HG03565 (cell line): ENCODE data around the gene PRKAR1B.

Source experiments
- ATAC-seq: cut with Tn5 transposase; IDR thresholded peaks from one replicate; pipeline ENCODE4 v1.9.1; 2021; ENCODE audit warnings: mild to moderate bottlenecking, moderate library complexity; ENCODE audit not compliant: unreplicated experiment

Gene PRKAR1B

DNA sequence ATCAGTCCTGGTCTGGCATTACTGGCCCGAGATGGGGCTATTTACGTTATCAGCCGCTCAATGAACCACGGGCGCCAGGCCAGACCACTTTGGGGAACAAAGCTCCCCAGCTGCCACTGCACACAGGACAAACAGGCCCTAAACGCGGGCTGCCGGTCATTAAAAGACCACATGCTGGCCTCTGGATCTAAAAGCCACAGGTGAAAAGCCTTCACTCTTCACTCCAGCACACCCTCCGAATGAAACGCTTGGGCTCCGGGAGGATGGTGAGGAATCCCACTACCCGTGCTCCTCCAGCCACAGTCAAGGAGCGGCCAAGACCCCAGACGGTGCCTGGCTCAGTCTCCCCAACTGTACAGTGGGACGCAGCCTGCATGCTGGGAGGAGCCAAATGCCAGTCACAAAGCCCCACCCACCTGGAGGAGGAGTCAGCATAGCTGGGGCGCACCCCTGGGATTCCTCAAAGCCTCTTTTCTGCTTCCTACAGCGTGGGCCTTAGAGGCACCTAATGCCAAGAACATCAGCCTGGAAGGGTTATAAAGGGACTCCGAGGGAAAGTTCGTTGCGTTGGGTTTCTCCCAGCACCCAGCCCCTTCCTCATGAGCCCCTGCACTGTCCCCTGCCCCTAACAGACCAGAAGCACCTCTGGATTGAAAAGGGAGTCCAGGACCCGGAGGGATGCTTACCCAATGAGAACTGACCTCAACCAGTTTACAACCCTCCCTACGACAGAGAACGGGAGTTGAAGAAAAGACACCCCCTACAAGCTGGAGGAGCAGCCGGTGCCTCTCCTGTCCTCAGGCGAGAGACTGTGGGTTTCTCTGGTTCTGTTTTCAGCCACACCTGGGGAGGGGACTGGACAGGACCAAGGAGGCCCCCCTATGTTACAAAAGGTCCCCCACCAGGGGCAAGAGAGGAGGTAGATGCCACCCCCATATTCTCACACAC lies 212.2 kb downstream of the PRKAR1B start:
- no peak for ATAC-seq

GRCh38 chr7:514242-514641 lies 212.8 kb downstream of the PRKAR1B start:
- ATAC-seq = no peak

DNA sequence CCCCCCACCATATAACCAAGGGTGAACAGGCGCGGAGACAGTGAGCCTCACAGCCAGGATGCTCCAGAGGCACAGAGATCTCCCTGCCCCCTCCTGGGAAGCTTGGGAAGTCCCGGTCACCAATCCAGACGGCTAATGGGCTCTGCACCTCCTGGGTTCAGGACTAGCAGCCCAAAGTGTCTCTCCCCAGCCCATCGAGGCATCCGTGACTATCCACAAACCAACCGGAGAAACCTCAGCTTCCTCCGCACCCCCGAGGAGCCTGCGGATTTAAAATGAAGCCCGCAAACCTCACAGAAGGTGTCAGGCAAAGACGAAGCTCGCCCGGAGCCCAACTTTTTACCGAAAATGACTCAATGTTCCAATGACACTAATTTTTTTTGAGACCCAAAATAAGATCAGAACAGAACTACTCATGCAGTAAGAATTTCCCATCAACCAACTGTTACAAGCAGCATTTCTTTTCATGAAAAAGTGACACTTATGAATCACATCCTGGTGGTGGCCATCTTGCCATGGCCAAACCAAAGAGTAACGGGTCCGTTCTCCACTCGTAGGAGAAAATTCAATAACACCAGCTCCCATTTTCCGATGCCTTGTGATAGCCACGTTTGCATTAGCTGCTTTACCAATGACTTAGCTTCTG lies 213.4 kb downstream of the PRKAR1B start:
- no peak for ATAC-seq

GRCh38 chr7:512541-513311 lies 214.4 kb downstream of the PRKAR1B start:
- ATAC-seq = no peak

- ATAC-seq = no peak
Observed at GRCh38 chr7:512146-512510, 215.0 kb downstream of the PRKAR1B start.

DNA sequence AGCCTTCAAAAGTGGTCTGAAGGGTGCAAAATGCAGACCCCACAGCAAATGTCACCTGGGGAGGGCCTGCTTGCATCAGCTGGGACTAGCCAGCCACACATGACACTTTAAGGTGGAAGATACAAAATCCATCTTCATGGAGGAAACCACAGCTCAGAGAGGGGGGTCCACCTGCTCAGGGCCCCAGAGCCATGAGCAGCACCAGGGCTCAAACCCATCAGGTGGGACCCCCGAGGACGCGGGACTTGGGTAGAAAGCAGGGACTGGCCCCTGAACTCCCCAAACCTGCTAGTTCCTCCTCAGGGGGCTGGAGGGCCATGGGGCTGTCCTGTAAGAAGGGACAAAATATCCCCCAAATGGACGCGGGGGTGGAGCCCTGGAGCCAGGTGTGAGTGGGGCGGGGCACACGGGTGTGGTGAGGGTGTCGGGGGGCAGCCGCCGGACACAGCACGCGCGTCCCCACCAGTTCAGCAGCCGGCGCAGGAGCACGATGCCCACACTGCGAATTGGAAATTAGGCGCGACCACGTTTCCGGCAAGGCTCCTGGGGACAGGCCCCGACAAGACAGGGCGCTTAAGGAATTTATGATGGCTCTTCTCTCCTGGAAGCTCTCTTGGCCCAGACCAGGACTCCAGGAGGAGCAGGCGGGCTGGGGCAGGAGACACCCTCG lies 215.5 kb downstream of the PRKAR1B start:
- no peak for ATAC-seq

GRCh38 chr7:510782-511281 lies 216.2 kb downstream of the PRKAR1B start:
- no peak for ATAC-seq

GRCh38 chr7:510131-510481 lies 217.0 kb downstream of the PRKAR1B start:
- ATAC-seq = no peak

DNA sequence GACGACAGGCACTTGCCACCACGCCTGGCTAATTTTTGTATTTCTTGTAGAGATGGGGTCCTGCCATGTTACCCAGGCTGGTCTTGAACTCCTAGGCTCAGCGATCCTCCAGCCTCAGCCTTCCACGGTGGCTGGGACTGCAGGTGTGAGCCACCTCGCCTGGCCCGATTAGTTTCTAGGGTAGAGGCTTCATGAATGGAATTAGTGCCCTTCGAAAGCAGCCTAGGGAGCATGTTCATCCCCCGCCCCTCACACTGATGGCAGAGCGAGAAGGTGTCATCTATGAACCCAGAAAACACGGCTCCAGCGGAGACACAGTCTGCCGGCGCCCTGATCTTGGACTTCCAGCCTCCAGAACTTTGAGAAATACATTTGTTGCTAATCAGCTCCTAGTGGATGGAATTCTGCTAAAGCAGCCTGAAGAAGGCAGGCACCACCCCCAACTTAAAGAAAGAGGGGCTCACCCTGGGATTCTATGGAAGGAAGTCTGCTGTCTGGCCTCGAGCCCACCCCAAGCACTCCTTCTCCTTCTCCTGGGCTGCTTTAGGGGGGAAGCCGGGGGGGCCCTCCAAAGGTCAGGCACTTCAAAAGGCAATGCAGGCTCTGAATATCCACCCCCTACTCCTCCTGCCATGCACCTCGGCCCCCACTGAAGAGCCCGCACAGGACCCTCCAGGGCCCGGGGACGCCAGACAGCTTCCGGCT lies 217.5 kb downstream of the PRKAR1B start:
- ATAC-seq = no peak

GRCh38 chr7:508461-509170 lies 218.5 kb downstream of the PRKAR1B start:
- ATAC-seq = no peak

DNA sequence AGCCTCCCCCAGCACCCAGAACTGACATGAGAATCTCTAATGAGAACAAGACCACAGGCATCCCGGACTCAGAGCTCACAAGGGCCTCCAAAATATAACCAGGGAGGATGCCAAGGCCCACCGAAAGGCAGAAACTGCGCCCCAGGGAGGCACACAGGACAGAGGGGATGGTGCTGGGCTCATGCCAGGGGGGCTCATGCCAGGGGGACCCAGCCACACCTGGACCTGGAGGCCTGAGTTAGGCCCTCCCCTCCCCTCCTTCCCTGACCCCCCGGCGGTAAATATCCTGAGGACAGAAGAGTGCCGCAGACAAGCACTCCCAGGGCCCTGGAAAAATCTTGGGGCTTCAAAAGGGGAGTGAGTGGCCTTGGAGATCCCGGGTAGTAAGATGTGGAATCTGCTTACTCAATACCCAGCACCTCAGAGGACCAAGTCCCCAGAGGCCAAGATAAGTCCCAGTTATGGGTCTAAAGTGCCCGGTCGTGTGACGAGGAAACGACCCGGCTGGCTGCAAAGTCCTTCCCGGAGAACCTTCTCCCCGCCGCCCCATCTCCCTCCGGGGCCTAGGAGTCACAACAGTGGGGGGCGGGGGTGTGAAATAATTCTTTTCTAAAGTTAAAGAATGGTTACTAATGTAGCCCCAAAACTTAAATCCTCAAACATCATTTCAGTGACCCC lies 219.3 kb downstream of the PRKAR1B start:
- no peak for ATAC-seq

- no peak for ATAC-seq
Observed at GRCh38 chr7:506921-507622, 220.0 kb downstream of the PRKAR1B start.

GRCh38 chr7:506391-506831 lies 220.7 kb downstream of the PRKAR1B start:
- ATAC-seq = no peak

- ATAC-seq = no peak
Observed at GRCh38 chr7:505171-505570, 221.9 kb downstream of the PRKAR1B start.

GRCh38 chr7:504221-505111 lies 222.6 kb downstream of the PRKAR1B start:
- no peak for ATAC-seq

DNA sequence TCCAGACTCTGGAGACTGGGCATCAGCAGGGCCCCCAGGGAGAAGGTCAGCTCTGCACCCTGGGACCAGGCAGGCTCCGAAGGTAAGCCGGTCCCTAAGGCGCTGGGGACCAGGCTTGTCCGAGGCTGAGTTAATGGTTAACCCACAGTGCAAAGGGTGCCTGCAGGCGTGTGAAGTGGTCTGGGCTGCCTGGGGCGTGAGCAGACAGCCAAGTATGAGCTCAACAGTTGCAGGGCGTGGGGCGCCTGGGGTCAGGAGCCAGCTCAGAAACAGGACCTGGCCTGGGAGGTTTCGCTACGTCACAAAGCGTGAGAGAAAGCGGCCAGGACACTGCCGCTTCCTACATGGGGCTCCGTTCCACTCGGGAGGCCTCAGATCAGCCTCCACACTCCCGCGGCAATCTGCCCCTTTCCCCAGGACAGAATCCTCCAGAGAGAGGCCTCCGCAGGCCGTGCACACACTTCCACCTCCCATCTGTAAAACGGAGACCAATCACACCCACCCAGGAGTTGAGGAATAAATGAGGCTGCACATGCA lies 223.4 kb downstream of the PRKAR1B start:
- no peak for ATAC-seq

DNA sequence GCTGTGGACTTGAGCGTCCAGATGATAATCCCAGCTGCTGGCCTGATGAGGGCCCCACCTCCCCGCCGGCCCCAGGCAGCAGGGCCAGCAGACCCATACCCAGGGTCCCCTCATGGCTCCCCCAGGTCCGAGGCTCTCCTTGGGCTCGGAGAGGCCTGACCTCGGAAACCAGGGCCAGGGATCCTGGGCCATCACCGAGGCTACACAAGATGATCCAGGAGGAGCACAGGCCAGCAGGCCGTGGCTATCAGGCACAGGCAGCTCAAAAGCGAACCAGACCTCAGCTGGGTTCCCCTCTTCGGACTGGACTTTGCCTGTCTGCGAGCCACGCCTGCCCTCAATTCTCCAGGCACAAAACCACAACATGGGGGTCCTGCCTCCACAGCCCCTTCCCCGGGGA lies 224.8 kb downstream of the PRKAR1B start:
- no peak for ATAC-seq
